GM20431 (cell line): ENCODE results near the gene DIS3L2.

Experiments used
- in situ Hi-C: fragments of 300-500 bp; cut with MseI, MboI; formaldehyde crosslinking; loops from one replicate; pipeline ENCODE4 v1.15.0; 2020; ENCODE audit warnings: low sequenced_read_pairs; ENCODE audit not compliant: unreplicated experiment

DIS3L2 gene

GRCh38 chr2:232278534-232278933 is 317.0 kb downstream of the DIS3L2 start:
- in situ Hi-C loops = no loop called here

- in situ Hi-C loops = no loop called here
These were observed 318.8 kb downstream of the DIS3L2 start for GRCh38 chr2:232280341-232280740.

DNA sequence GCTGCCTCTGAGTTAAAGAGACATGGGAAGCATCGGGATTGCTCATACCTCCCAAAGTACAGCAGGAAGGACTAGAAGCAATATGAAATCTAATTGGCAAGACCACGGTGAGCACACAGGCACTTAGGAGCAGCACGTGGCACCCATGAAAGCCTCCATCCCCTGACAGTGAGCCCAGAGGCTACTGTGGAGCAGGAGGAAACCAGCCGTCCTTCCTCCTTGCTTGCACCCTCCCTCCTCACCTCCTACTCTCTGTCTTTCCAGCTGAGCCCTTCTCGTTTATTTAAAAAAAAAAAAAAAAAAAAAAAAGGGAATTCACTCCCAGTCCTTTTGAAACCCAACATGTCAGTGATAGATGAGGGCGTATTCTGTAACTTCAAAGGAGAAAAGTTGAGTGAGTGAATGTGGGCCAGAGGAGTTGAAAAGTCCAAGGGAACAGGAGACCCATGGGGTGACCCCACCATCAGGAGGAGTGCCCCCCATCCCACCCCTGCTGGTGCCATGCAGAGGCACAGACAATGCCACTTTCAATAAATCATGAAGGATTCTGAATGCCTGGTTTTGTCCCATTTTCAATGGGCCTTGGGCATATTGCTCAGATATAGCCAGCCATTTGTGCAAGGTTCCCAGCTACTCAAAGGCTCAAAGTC is 320.5 kb downstream of the DIS3L2 start:
- in situ Hi-C loops = no loop called here

GRCh38 chr2:232282508-232283055 is 321.1 kb downstream of the DIS3L2 start:
- in situ Hi-C loops = no loop called here

DNA sequence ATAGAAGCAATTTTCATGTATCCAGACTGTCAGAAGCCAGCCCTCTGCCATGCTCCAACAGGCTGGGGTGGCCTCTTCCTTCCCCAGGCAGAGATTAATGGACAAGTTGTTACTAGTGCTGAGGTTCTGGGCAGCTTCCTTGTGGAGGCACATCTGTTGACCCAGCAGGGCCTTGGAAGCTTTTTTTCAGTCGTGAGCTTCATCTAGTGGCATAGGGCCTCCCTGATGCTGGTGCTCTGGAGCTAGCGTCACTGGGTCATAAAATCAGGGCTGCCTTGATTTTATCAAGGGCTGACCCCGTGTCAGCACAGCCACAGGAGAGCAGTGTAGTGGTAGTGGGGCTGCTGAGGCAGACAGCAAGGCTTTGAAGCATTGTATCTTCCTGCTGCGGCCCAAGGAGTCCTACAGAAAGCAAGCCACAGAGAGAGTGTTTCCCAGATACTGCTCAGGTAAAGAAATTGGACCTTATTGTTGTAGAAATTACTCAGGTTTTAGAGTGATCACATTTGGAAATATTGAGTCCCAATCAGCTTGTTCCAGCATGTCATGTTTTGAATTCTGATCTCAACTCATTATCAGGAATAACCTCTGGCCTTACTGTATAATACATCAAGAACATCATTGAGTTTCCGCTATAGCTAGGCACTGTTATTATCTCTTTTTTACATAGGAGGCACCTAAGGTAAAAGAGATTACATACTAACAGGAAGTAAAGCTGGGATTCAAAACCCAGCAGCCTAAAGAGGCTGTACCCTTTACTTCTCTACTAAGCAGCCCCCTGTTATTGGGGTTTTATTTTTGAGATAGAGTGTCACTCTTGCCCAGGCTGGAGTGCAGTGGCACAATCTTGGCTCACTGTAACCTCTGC is 324.7 kb downstream of the DIS3L2 start:
- in situ Hi-C loops = no loop called here

GRCh38 chr2:232287316-232287715 is 325.8 kb downstream of the DIS3L2 start:
- in situ Hi-C loops = no loop called here

DNA sequence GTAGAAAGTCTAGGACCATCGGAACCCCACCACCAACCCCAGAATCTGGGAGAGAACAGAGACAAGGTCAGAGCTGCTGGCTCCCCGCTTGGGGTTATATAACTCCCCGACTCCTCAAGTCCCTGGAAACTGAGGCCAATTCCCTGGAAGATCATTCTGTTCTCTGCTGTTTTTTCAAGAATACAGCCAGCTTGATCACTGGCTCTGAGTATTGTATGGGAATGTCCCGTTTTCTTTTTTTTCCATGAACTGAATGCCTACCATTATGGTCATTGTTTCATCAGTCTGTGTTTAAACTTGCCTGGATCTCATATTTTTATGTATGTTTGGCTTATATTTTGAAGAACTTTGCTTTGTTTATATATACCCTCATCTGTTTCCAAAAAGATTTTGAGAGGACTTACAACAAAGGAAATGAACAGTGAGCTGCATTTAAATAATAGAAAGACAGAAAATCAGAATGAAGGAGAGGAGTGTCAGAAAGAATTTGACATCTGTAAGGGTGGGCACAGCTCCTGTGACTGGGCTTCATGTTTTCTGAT is 327.0 kb downstream of the DIS3L2 start:
- in situ Hi-C loops = no loop called here

DNA sequence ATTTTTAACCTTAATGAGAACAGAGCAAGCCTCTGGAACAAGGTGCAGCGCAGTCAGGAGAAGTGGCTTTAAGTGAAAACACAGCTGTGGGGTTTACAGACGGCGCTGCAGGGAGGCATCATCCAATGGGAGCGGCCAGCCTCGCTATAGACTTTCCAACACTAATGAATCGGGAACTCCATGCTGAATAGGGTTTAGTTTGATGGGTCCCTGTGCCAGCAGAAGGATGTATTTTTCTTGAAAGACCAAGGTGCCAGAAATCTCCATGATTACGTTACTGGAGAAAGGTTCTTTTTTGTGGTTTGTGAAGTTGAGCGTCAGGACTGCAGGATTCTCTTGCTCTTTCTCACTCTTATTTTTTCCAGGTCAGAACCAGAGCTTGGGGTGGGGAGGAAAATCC is 329.2 kb downstream of the DIS3L2 start:
- in situ Hi-C loops = no loop called here

DNA sequence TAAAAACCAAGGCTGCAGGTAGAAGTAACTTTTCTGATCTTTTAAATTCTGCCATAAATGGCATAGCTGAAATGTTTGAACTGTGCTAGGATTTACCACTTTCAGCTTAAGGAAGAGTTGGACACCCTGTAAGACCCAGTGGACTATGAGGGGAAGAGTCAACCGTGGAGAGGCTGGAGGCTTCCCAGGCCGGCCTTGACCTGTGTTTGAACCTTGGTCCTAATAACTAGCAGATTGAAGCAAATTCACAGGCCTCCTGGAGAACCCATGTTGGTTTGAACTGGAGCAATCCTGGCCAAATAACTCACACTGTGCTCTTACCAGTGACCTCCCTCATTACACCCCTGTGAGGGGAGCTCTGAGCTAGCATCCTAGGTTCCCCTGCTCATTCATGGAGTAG is 329.8 kb downstream of the DIS3L2 start:
- in situ Hi-C loops = no loop called here

- in situ Hi-C loops = no loop called here
These were observed 331.1 kb downstream of the DIS3L2 start for GRCh38 chr2:232292395-232293154.

- in situ Hi-C loops = no loop called here
These were observed 331.7 kb downstream of the DIS3L2 start for GRCh38 chr2:232293191-232293590.

DNA sequence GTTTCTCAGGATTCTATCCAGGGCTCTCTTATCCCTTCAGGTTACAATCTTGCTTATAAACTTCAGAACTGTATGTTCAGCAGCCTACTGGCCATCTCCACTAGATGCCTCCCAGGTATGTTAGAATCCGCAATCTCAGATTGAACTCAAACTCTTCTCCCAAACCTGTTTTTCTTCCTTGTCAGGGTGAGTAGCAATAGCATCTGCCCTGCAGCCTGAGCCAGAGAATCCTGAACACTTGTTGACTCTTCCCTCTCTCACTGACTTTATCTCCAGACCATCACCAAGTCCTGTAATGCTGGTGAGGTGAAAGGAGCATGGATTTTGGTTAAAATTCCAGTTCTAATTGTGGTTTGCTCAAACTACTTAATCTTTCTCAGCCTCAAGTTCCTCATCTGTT is 334.5 kb downstream of the DIS3L2 start:
- in situ Hi-C loops = no loop called here

- in situ Hi-C loops = no loop called here
These were observed 335.4 kb downstream of the DIS3L2 start for GRCh38 chr2:232296776-232297525.

DNA sequence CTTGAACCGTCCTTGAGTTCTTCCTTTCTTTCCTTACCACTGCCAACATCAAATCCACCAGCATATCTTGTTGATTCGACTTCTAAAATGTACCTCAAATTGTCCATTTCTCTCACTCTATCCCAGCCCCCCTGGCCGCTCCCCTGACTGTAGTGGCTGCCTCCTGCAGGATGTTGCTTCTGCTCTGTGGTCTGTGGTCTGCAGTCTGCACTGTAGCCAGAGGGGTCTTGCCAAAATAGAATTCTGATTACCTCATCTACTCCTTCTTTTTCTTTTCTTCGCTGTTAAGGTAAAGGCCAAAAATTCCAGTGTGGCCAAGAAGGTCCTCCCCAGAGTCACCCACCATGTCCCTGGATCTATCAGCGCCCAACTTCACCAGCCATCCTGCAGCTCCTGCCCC is 337.6 kb downstream of the DIS3L2 start:
- in situ Hi-C loops = no loop called here

GRCh38 chr2:232299927-232300674 is 338.6 kb downstream of the DIS3L2 start:
- in situ Hi-C loops = no loop called here

GRCh38 chr2:232300894-232301387 is 339.4 kb downstream of the DIS3L2 start:
- in situ Hi-C loops = no loop called here

DNA sequence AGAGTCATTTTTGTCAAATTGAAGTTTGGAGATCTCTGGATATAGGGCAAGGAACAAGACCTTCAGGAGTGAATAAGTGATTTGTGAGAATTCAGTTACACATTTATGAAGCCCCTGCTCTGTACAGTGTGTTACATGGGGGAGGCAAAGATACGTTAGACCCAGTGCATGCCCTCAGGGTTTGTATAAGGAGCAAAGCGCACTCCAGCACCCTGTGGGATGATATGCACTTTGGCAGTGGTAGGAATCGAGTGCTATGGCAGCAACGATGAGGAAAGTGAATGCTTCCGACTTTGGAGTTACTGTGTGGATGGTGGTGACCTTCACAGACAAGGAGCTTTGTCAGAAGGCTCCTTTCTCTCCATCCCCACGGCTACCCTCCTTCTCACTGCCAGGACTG is 342.7 kb downstream of the DIS3L2 start:
- in situ Hi-C loops = no loop called here

- in situ Hi-C loops = no loop called here
These were observed 345.3 kb downstream of the DIS3L2 start for GRCh38 chr2:232306741-232307305.
